HepG2 (cell line): ENCODE measurements around the gene AAGAB. TPM values are rescaled to one million over a fixed set of nuclear protein-coding genes. Genes with fewer than 3 reads are reported as not detected.

ENCODE experiments used
- ATAC-seq: fragments of 200-7000 bp; cut with Tn5 transposase; 3 replicates; pipeline ENCODE4 v1.9.1; 2020; ENCODE audit warnings: mild to moderate bottlenecking, moderate library complexity
- BruUV-seq: library from RNA; stranded (reverse); fragments of 400-500 nt; replicated peaks from 2 replicates; lab custom pipeline; 2021; lab: Mats Ljungman, UMichigan
- CTCF ChIA-PET: fragments of 300-600 bp; formaldehyde crosslinking; extraction: SDS; loops from one replicate; lab custom pipeline; 2021; ENCODE audit warnings: low total read pairs, inconsistent platforms, low intra/inter-chr PET ratio; lab: Yijun Ruan, JAX
- POLR2A ChIA-PET: fragments of 350-600 bp; sonication (Branson Sonifier 250); formaldehyde crosslinking; loops from one replicate; lab custom pipeline; 2020; ENCODE audit warnings: antibody characterized with exemption, inconsistent platforms; lab: Yijun Ruan, JAX
- DNase-seq: peaks from one replicate; pipeline ENCODE4 v3.0.0-alpha.2; 2015; ENCODE audit warnings: low spot score
- FAIRE-seq: peaks from 3 replicates; lab custom pipeline; 2011; peaks lifted over from hg19 to GRCh38; lab: Jason Lieb, UNC
- H2AFZ ChIP-seq: one replicate; pipeline ENCODE4 v1.6.1; 2011; ENCODE audit warnings: low read length, inconsistent platforms
- H3K27ac ChIP-seq: fragments of 300-600 bp; 3 replicates; pipeline ENCODE4 v1.8.0; 2011; ENCODE audit warnings: mixed run types, mild to moderate bottlenecking, mixed read lengths, low read length, inconsistent platforms; ENCODE audit not compliant: insufficient read depth; ENCODE audit errors: extremely low read length
- H3K27me3 ChIP-seq, 2 experiments: fragments of 200-600 bp in 1 of 2; 2 replicates in 1 of 2; 3 replicates in 1 of 2; pipeline versions ENCODE4 v1.6.0 to v1.8.0; 2011; ENCODE audit warnings: low read length in 2 of 2, mild to moderate bottlenecking in 2 of 2, moderate library complexity in 2 of 2, inconsistent platforms in 1 of 2; ENCODE audit not compliant: insufficient read depth in 2 of 2, control insufficient read depth in 1 of 2
- H3K36me3 ChIP-seq, 2 experiments: fragments of 200-600 bp in 1 of 2; replicated peaks in 1 of 2; 2 replicates in 1 of 2; 3 replicates in 1 of 2; pipeline versions ENCODE4 v1.5.1 to v1.8.0; 2011; ENCODE audit warnings: low read length in 2 of 2, inconsistent platforms in 1 of 2; ENCODE audit not compliant: insufficient read depth in 2 of 2, control insufficient read depth in 1 of 2
- H3K4me1 ChIP-seq: 2 replicates; pipeline ENCODE4 v1.5.1; 2012; ENCODE audit warnings: low read length, inconsistent platforms; ENCODE audit not compliant: insufficient read depth
- H3K4me2 ChIP-seq: 2 replicates; pipeline ENCODE4 v1.6.0; 2011; ENCODE audit warnings: low read depth, low read length, inconsistent platforms
- H3K4me3 ChIP-seq, 3 experiments: fragments of 200-600 bp in 1 of 3; sonication (generic), shearing (Covaris generic) in 1 of 3; replicated peaks in 1 of 3; 2 replicates each; pipeline ENCODE4 v1.5.1; 2011 to 2016; ENCODE audit warnings: low read length in 3 of 3, inconsistent platforms in 2 of 3, low read depth in 2 of 3, mild to moderate bottlenecking in 2 of 3, control low read depth in 1 of 3, mixed read lengths in 1 of 3; ENCODE audit not compliant: insufficient read depth in 1 of 3
- H3K79me2 ChIP-seq: one replicate; pipeline ENCODE4 v1.6.1; 2011; ENCODE audit warnings: low read length, inconsistent platforms; ENCODE audit not compliant: insufficient read depth
- H3K9ac ChIP-seq: 2 replicates; pipeline ENCODE4 v1.6.0; 2011; ENCODE audit warnings: mild to moderate bottlenecking, low read depth, low read length, inconsistent platforms; ENCODE audit not compliant: insufficient read depth
- H3K9me3 ChIP-seq: 2 replicates; pipeline ENCODE4 v1.5.1; 2012; ENCODE audit warnings: mild to moderate bottlenecking, low read length
- H4K20me1 ChIP-seq: 2 replicates; pipeline ENCODE4 v1.6.0; 2011; ENCODE audit warnings: inconsistent platforms, mild to moderate bottlenecking, low read length, moderate library complexity; ENCODE audit not compliant: insufficient read depth
- ELF1 ChIP-seq: sonication (generic); formaldehyde crosslinking; IDR thresholded peaks from 2 replicates; pipeline ENCODE4 v1.4.0; 2020; ENCODE audit warnings: missing genetic modification reagents
- FOSL2 ChIP-seq: sonication (generic); formaldehyde crosslinking; IDR thresholded peaks from 2 replicates; pipeline ENCODE4 v1.4.0; 2020; ENCODE audit warnings: missing genetic modification reagents
- HMG20B ChIP-seq: conservative IDR thresholded peaks from 2 replicates; pipeline ENCODE4 v1.6.1; 2016; ENCODE audit warnings: missing genetic modification reagents, missing compliant biosample characterization
- HNF1B ChIP-seq: sonication (generic); formaldehyde crosslinking; IDR thresholded peaks from 2 replicates; pipeline ENCODE4 v1.5.1; 2020; ENCODE audit warnings: mild to moderate bottlenecking, moderate library complexity, missing genetic modification reagents
- HOXA3 ChIP-seq: sonication (generic); formaldehyde crosslinking; IDR thresholded peaks from 2 replicates; pipeline ENCODE4 v1.5.0; 2020; ENCODE audit warnings: missing genetic modification reagents
- SIX1 ChIP-seq: sonication (generic); formaldehyde crosslinking; IDR thresholded peaks from 2 replicates; pipeline ENCODE4 v1.4.0; 2020; ENCODE audit warnings: missing genetic modification reagents, borderline replicate concordance
- SMAD1 ChIP-seq: sonication (generic); formaldehyde crosslinking; IDR thresholded peaks from 2 replicates; pipeline ENCODE4 v1.4.0; 2020; ENCODE audit warnings: missing genetic modification reagents, low read depth, mild to moderate bottlenecking, borderline replicate concordance
- SOX6 ChIP-seq, 2 experiments: fragments of 450-650 bp in 1 of 2; sonication (generic) in 1 of 2; formaldehyde crosslinking in 1 of 2; IDR thresholded peaks; 2 replicates each; pipeline versions ENCODE4 v1.4.0 to v1.6.1; 2017 to 2020; ENCODE audit warnings: antibody characterized with exemption in 1 of 2, mild to moderate bottlenecking in 1 of 2, missing genetic modification reagents in 1 of 2
- ZHX1 ChIP-seq: sonication (generic); formaldehyde crosslinking; IDR thresholded peaks from 2 replicates; pipeline ENCODE4 v1.8.1; 2022; ENCODE audit warnings: low read depth, mild to moderate bottlenecking, missing genetic modification reagents
- ZNF557 ChIP-seq: sonication (generic); formaldehyde crosslinking; IDR thresholded peaks from 2 replicates; pipeline ENCODE4 v1.4.0; 2020; ENCODE audit warnings: missing genetic modification reagents
- ZNF652 ChIP-seq: IDR thresholded peaks from 2 replicates; pipeline ENCODE4 v1.6.1; 2016; ENCODE audit warnings: low read depth, borderline replicate concordance
- in situ Hi-C: cut with HindIII; loops from 2 replicates; pipeline ENCODE4 v1.10.0; 2017; ENCODE audit warnings: low pct_unique_long_range_greater_than_20kb; ENCODE audit not compliant: extremely low pct_ligation_motif_present
- intact Hi-C: fragments of 100-400 bp; cut with micrococcal nuclease; formaldehyde crosslinking; loops from one replicate; pipeline ENCODE4 v1.10.0; 2022; ENCODE audit not compliant: unreplicated experiment
- polyA plus RNA-seq, 8 experiments: library from polyadenylated mRNA; depleted of rRNA in 3 of 8; stranded (reverse) in 7 of 8; unstranded in 1 of 8; fragments of >200 nt; fragmentation: Illumina TruSeq in 4 of 8; extraction: Trizol in 4 of 8; gene quantifications; 2 replicates each; pipeline versions ENCODE4 v1.2.1 to v1.2.3, GENCODE V29; 2011 to 2016; ENCODE audit warnings: low read depth in 4 of 8, missing spikeins in 1 of 8, mixed read lengths in 1 of 8; ENCODE audit not compliant: insufficient read depth in 1 of 8
- total RNA-seq, 5 experiments: library from RNA; depleted of rRNA; stranded (reverse); fragments of >200 nt; fragmentation: Illumina TruSeq; extraction: Trizol; gene quantifications; 2 replicates each; pipeline ENCODE4 v1.2.3, GENCODE V29; 2016; ENCODE audit warnings: low read depth in 1 of 5

The AAGAB gene
- total and polyA plus RNA-seq, 2 of the 13 experiments (the other 11 are each of a cell fraction or from before 2014, with no cell fraction given) = 8.0 to 34.9 TPM

GRCh38 chr15:67266870-67267269, 12.4 kb upstream of the AAGAB start (continued):
- TF ChIP-seq HMG20B (CRISPR knock-in tag) = no peak

GRCh38 chr15:67259806-67260205, 5.3 kb upstream of the AAGAB start:
- H3K9ac ChIP-seq = no peak overlapping the region
- no peaks in the 10 kb centered on the region for H3K36me3 ChIP-seq
- H3K4me3 ChIP-seq = no peak overlapping the region
- TF ChIP-seq HOXA3 (CRISPR knock-in tag) (no peak), ZNF652 (CRISPR knock-in tag) (no peak), SOX6 (IDR thresholded peaks at IDR 0.05) (no peak), SOX6 (CRISPR knock-in tag; IDR thresholded peaks at IDR 0.05) (no peak), ZHX1 (CRISPR knock-in tag) (no peak), ELF1 (CRISPR knock-in tag) (no peak), FOSL2 (CRISPR knock-in tag) (no peak), SMAD1 (CRISPR knock-in tag) (no peak), HNF1B (CRISPR knock-in tag) (no peak), SIX1 (CRISPR knock-in tag) (no peak), ZNF557 (CRISPR knock-in tag) (no peak)
- DNase-seq (no peak), FAIRE-seq (no peak), ATAC-seq (no peak)
- intact Hi-C loops (no loop called here), in situ Hi-C loops (no loop called here)
- H2AFZ ChIP-seq = no peak overlapping the region
- H3K79me2 ChIP-seq = no peaks in the 10 kb centered on the region
- no peak overlapping the region for H3K4me2 ChIP-seq
- no TSS peak for BruUV-seq
- no peak overlapping the region for H3K27ac ChIP-seq
- CTCF ChIA-PET = no interaction called here
- POLR2A ChIA-PET = no interaction called here
- no peaks in the 10 kb centered on the region for H3K27me3 ChIP-seq
- H3K4me1 ChIP-seq = peaks cover 23% of the 10 kb centered on the region
- H3K9me3 ChIP-seq = no peaks in the 10 kb centered on the region
- H4K20me1 ChIP-seq = no peaks in the 10 kb centered on the region
